Prostate gland (tissue), 2 donors: ENCODE results near the gene PTPDC1. TPM values are rescaled to one million over a fixed set of nuclear protein-coding genes. Genes with fewer than 3 reads are reported as not detected.

Experiments
- DNase-seq: peaks from one replicate; pipeline ENCODE4 v3.0.0-alpha.2; 2019; ENCODE audit warnings: low spot score
- H3K27ac ChIP-seq, 2 donors: fragments of 200-600 bp; sonication (generic); 2 replicates each; pipeline ENCODE4 v1.5.1; 2017 to 2019
- H3K27me3 ChIP-seq: fragments of 200-600 bp; sonication (generic); replicated peaks from 2 replicates; pipeline ENCODE4 v1.5.1; 2019; ENCODE audit not compliant: insufficient read depth
- H3K36me3 ChIP-seq, 2 donors: fragments of 200-600 bp; sonication (generic); 1 replicate in 1 of 2; 2 replicates in 1 of 2; pipeline versions ENCODE4 v1.5.1 to v1.8.1; 2017 to 2019
- H3K4me1 ChIP-seq: fragments of 200-600 bp; sonication (generic); replicated peaks from 2 replicates; pipeline ENCODE4 v1.5.1; 2019
- H3K4me3 ChIP-seq, 2 donors: fragments of 200-600 bp; sonication (generic); 2 replicates each; pipeline ENCODE4 v1.5.1; 2017 to 2019
- H3K9me3 ChIP-seq: fragments of 200-600 bp; sonication (generic); 2 replicates; pipeline ENCODE4 v1.5.1; 2017
- CTCF ChIP-seq, 4 experiments: fragments of 200-600 bp in 2 of 4; fragments of 450-650 bp in 2 of 4; sonication (generic) in 2 of 4; IDR thresholded peaks; 1 replicate in 3 of 4; 2 replicates in 1 of 4; pipeline ENCODE4 v1.5.1; 2016 to 2019; ENCODE audit warnings: antibody characterized with exemption in 4 of 4, mild to moderate bottlenecking in 2 of 4, moderate library complexity in 2 of 4
- POLR2A ChIP-seq: fragments of 450-650 bp; IDR thresholded peaks from one replicate; pipeline ENCODE4 v1.6.1; 2016; ENCODE audit warnings: antibody characterized with exemption, mild to moderate bottlenecking
- POLR2AphosphoS5 ChIP-seq: sonication (generic); formaldehyde crosslinking; IDR thresholded peaks from one replicate; pipeline ENCODE4 v1.6.1; 2017; ENCODE audit warnings: antibody characterized with exemption
- WGBS: methylation state at CpG from one replicate; pipeline ENCODE4 v1.1.5; 2018; 5-methylcytosine and 5-hydroxymethylcytosine counted together
- intact Hi-C: fragments of 100-400 bp; cut with DNase I; formaldehyde crosslinking; loops from one replicate; pipeline ENCODE4 v1.14.2; 2022
- total RNA-seq, 2 donors: library from RNA; depleted of rRNA; stranded (reverse); fragments of >200 nt; gene quantifications; one replicate each; pipeline ENCODE4 v1.1.0, GENCODE V29; 2016

Gene PTPDC1
- total RNA-seq, 2 donors from 2014 or later = 4.6 to 17.9 TPM

GRCh38 chr9:94145640-94146039 is 61.4 kb downstream of the PTPDC1 start:
- DNase-seq = no peak
- no peak overlapping the region for H3K27ac ChIP-seq
- H3K4me1 ChIP-seq = peaks cover 5% of the 10 kb centered on the region
- no peak for TF ChIP-seq POLR2A
- no peak for TF ChIP-seq CTCF (IDR thresholded peaks at IDR 0.05)
- TF ChIP-seq POLR2AphosphoS5 = no peak
- H3K4me3 ChIP-seq = no peak overlapping the region
- intact Hi-C loops = no loop called here
- no peaks in the 10 kb centered on the region for H3K9me3 ChIP-seq
- WGBS = 85% methylated on average over 5 of the region's 5 CpGs
- no peaks in the 10 kb centered on the region for H3K27me3 ChIP-seq
- H3K36me3 ChIP-seq = no peaks in the 10 kb centered on the region

GRCh38 chr9:94147776-94148175 is 63.5 kb downstream of the PTPDC1 start:
- H3K27me3 ChIP-seq = no peaks in the 10 kb centered on the region
- no peaks in the 10 kb centered on the region for H3K36me3 ChIP-seq
- TF ChIP-seq POLR2AphosphoS5 (no peak), POLR2A (no peak), CTCF (IDR thresholded peaks at IDR 0.05) (no peak)
- intact Hi-C loops = no loop called here
- no peak overlapping the region for H3K4me3 ChIP-seq
- H3K27ac ChIP-seq = no peak overlapping the region
- H3K9me3 ChIP-seq = no peaks in the 10 kb centered on the region
- DNase-seq = no peak
- WGBS = 84% methylated on average over 13 of the region's 13 CpGs
- peaks cover 5% of the 10 kb centered on the region for H3K4me1 ChIP-seq

GRCh38 chr9:94148419-94148818 is 64.2 kb downstream of the PTPDC1 start:
- Histone ChIP-seq H3K27ac (no peak overlapping the region), H3K9me3 (no peaks in the 10 kb centered on the region), H3K4me1 (peaks cover 5% of the 10 kb centered on the region), H3K36me3 (no peaks in the 10 kb centered on the region), H3K27me3 (no peaks in the 10 kb centered on the region), H3K4me3 (no peak overlapping the region)
- intact Hi-C loops = no loop called here
- 84% methylated on average over 5 of the region's 5 CpGs for WGBS
- DNase-seq = no peak
- TF ChIP-seq CTCF (IDR thresholded peaks at IDR 0.05) (no peak), POLR2A (no peak), POLR2AphosphoS5 (no peak)

GRCh38 chr9:94149696-94150095 is 65.4 kb downstream of the PTPDC1 start:
- intact Hi-C loops = no loop called here
- WGBS = 90% methylated on average over 6 of the region's 6 CpGs

More at GRCh38 chr9:94149696-94150095, 65.4 kb downstream of the PTPDC1 start:
- Histone ChIP-seq H3K27me3 (no peaks in the 10 kb centered on the region), H3K36me3 (no peaks in the 10 kb centered on the region), H3K27ac (no peak overlapping the region), H3K9me3 (no peaks in the 10 kb centered on the region), H3K4me3 (no peak overlapping the region), H3K4me1 (no peaks in the 10 kb centered on the region)
- DNase-seq = no peak
- TF ChIP-seq POLR2AphosphoS5 (no peak), POLR2A (no peak), CTCF (IDR thresholded peaks at IDR 0.05) (no peak)
